Endothelial cell of umbilical vein (primary cell): Measurements from ENCODE around the gene MRTFA. TPM values are rescaled to one million over a fixed set of nuclear protein-coding genes. Genes with fewer than 3 reads are reported as not detected.

Experiments used
- BruUV-seq: library from RNA; stranded (reverse); fragments of 400-500 nt; replicated peaks from 2 replicates; lab custom pipeline; 2021; lab: Mats Ljungman, UMichigan
- CTCF ChIA-PET: fragments of 300-600, 350-600 bp; sonication (Branson Sonifier 250); formaldehyde crosslinking; loops from one replicate; lab custom pipeline; 2021; ENCODE audit warnings: antibody characterized with exemption, inconsistent platforms; lab: Charles Lee
- POLR2A ChIA-PET: fragments of 300-600, 350-600 bp; sonication (Branson Sonifier 250); formaldehyde crosslinking; loops from one replicate; lab custom pipeline; 2021; ENCODE audit warnings: antibody characterized with exemption, inconsistent platforms; lab: Charles Lee
- DNase-seq: peaks from one replicate; pipeline ENCODE4 v3.0.0-alpha.2; 2011; ENCODE audit warnings: low read depth, low spot score
- FAIRE-seq: peaks from 2 replicates; lab custom pipeline; 2011; peaks lifted over from hg19 to GRCh38; lab: Jason Lieb, UNC
- H2AFZ ChIP-seq: 2 replicates; pipeline ENCODE4 v1.6.0; 2012; ENCODE audit warnings: low read depth, low read length, control low read depth, inconsistent platforms
- H3K27ac ChIP-seq: 2 replicates; pipeline ENCODE4 v1.5.1; 2011; ENCODE audit warnings: low read depth, mild to moderate bottlenecking, control low read depth, low read length, moderate library complexity; ENCODE audit not compliant: insufficient read depth
- H3K27me3 ChIP-seq, 2 experiments: 2 replicates each; pipeline versions ENCODE4 v1.6.0 to v1.6.1; 2011; ENCODE audit warnings: low read length in 2 of 2, mixed read lengths in 1 of 2; ENCODE audit not compliant: control insufficient read depth in 2 of 2, insufficient read depth in 2 of 2
- H3K36me3 ChIP-seq, 2 experiments: 2 replicates in 1 of 2; 3 replicates in 1 of 2; pipeline ENCODE4 v1.5.1; 2011; ENCODE audit warnings: low read length in 2 of 2, mild to moderate bottlenecking in 1 of 2, moderate library complexity in 1 of 2; ENCODE audit not compliant: control insufficient read depth in 2 of 2, insufficient read depth in 2 of 2; ENCODE audit errors: extremely low read depth in 1 of 2
- H3K4me1 ChIP-seq: 3 replicates; pipeline ENCODE4 v1.5.1; 2011; ENCODE audit warnings: mild to moderate bottlenecking, low read length; ENCODE audit not compliant: control insufficient read depth, insufficient read depth; ENCODE audit errors: extremely low read depth
- H3K4me2 ChIP-seq: 2 replicates; pipeline ENCODE4 v1.6.1; 2011; ENCODE audit warnings: low read length, control low read depth, mixed read lengths; ENCODE audit not compliant: insufficient read depth
- H3K4me3 ChIP-seq, 3 experiments: fragments of 200-600 bp in 1 of 3; sonication (generic), shearing (Covaris generic) in 1 of 3; replicated peaks in 1 of 3; 2 replicates each; pipeline ENCODE4 v1.5.1; 2011 to 2016; ENCODE audit warnings: control low read depth in 3 of 3, low read length in 3 of 3, mild to moderate bottlenecking in 2 of 3, inconsistent platforms in 1 of 3, low read depth in 1 of 3, moderate library complexity in 1 of 3; ENCODE audit not compliant: insufficient read depth in 1 of 3
- H3K79me2 ChIP-seq: 2 replicates; pipeline ENCODE4 v1.6.0; 2012; ENCODE audit warnings: low read length, inconsistent platforms; ENCODE audit not compliant: control insufficient read depth, insufficient read depth
- H3K9ac ChIP-seq: replicated peaks from 2 replicates; pipeline ENCODE3; 2011; ENCODE audit warnings: low read length, control low read depth; ENCODE audit not compliant: insufficient read depth; ENCODE audit errors: extremely low read depth
- H3K9me1 ChIP-seq: replicated peaks from 3 replicates; pipeline ENCODE4 v1.6.0; 2011; ENCODE audit warnings: mild to moderate bottlenecking, low read length; ENCODE audit not compliant: control insufficient read depth, insufficient read depth; ENCODE audit errors: extremely low read depth
- H3K9me3 ChIP-seq: replicated peaks from 2 replicates; pipeline ENCODE4 v1.5.1; 2012; ENCODE audit warnings: low read length, inconsistent platforms; ENCODE audit not compliant: control insufficient read depth, insufficient read depth
- H4K20me1 ChIP-seq: replicated peaks from 2 replicates; pipeline ENCODE3; 2011; ENCODE audit warnings: mild to moderate bottlenecking, low read length; ENCODE audit not compliant: control insufficient read depth, insufficient read depth; ENCODE audit errors: extremely low read depth
- CTCF ChIP-seq, 2 donors: IDR thresholded peaks; 1 replicate in 1 of 2; 2 replicates in 1 of 2; pipeline ENCODE4 v1.5.1; 2011; ENCODE audit warnings: low read length in 2 of 2, mild to moderate bottlenecking in 2 of 2, moderate library complexity in 2 of 2, control low read depth in 1 of 2, inconsistent platforms in 1 of 2, low read depth in 1 of 2; ENCODE audit not compliant: insufficient read depth in 1 of 2; ENCODE audit errors: extremely low read depth in 1 of 2
- EZH2 ChIP-seq: IDR thresholded peaks from 2 replicates; pipeline ENCODE4 v1.6.1; 2012; ENCODE audit warnings: borderline replicate concordance, low read depth, mild to moderate bottlenecking, moderate library complexity, low read length, inconsistent platforms; ENCODE audit not compliant: severe bottlenecking
- FOS ChIP-seq: IDR thresholded peaks from 2 replicates; pipeline ENCODE4 v1.6.1; 2011; ENCODE audit warnings: mild to moderate bottlenecking, low read length, moderate library complexity, borderline replicate concordance; ENCODE audit not compliant: insufficient read depth
- GATA2 ChIP-seq: IDR thresholded peaks from 2 replicates; pipeline ENCODE4 v1.7.0; 2011; ENCODE audit warnings: low read depth, mild to moderate bottlenecking, moderate library complexity, mixed read lengths, low read length; ENCODE audit not compliant: insufficient read length, insufficient read depth
- JUN ChIP-seq: IDR thresholded peaks from 2 replicates; pipeline ENCODE4 v1.6.1; 2011; ENCODE audit warnings: borderline replicate concordance, low read depth; ENCODE audit not compliant: insufficient read length, insufficient read depth
- MAX ChIP-seq: IDR thresholded peaks from 2 replicates; pipeline ENCODE4 v1.6.1; 2011; ENCODE audit not compliant: insufficient read depth, insufficient read length
- MYC ChIP-seq: IDR thresholded peaks from one replicate; pipeline ENCODE4 v1.6.1; 2011; ENCODE audit warnings: mild to moderate bottlenecking, low read depth, low read length
- POLR2A ChIP-seq: IDR thresholded peaks from 2 replicates; pipeline ENCODE4 v1.6.1; 2012; ENCODE audit warnings: low read depth, mild to moderate bottlenecking, control low read depth, low read length
- POLR2AphosphoS5 ChIP-seq: IDR thresholded peaks from 2 replicates; pipeline ENCODE4 v1.6.1; 2012; ENCODE audit warnings: low read depth, mild to moderate bottlenecking, control low read depth, low read length, moderate library complexity; ENCODE audit not compliant: insufficient read depth
- dilution Hi-C: fragments of 300-500 bp; cut with MboI; formaldehyde crosslinking; loops from one replicate; pipeline ENCODE4 v1.15.0; 2019; ENCODE audit warnings: low sequenced_read_pairs; ENCODE audit not compliant: extremely low pct_ligation_motif_present
- intact Hi-C: fragments of 100-400 bp; cut with micrococcal nuclease; formaldehyde crosslinking; loops from one replicate; pipeline ENCODE4 v1.10.0; 2022
- polyA plus RNA-seq, 4 experiments: library from polyadenylated mRNA; depleted of rRNA in 3 of 4; stranded (reverse) in 3 of 4; unstranded in 1 of 4; fragments of >200 nt; gene quantifications; 2 replicates each; pipeline versions ENCODE4 v1.2.1 to v1.2.3, GENCODE V29; 2011 to 2012; ENCODE audit warnings: missing spikeins in 1 of 4
- total RNA-seq: library from RNA; stranded (reverse); gene quantifications from 2 replicates; pipeline ENCODE4 v1.2.3, GENCODE V29; 2021

Gene MRTFA
- total and polyA plus RNA-seq, 2 donors (not counting 3 experiments of a cell fraction or from before 2014, with no cell fraction given) = 13.6 to 44.1 TPM

DNA sequence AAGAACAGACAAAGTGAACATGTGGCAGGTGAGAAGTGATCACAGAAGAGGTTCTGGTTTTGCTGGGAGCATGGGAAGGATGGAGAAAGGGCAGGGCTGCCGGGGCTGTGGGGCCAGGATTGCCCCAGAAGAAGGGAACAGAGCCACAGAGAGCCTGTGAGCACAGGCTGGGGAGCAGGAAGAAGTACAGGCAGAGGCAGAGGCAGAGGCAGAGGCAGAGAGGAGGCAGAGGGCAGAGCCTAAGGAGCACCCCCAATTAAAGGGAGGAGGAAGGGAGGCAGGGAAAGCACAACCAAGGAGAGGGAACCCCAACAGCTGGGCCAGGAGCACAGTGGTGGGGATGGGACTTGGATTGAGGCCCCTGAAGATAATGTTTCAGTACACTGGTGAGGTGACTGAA lies 214.6 kb downstream of the MRTFA start:
- ChIA-PET CTCF (no interaction called here), POLR2A (no interaction called here)
- no peaks in the 10 kb centered on the region for H3K79me2 ChIP-seq
- dilution Hi-C loops = no loop called here
- TF ChIP-seq MAX (no peak), FOS (no peak), JUN (no peak), CTCF (IDR thresholded peaks at IDR 0.05; ENCODE audit: extremely low read depth in 1 of 2, insufficient read depth in 1 of 2, low read depth in 1 of 2, low read length in 2 of 2) (no peak), GATA2 (no peak), POLR2AphosphoS5 (no peak), EZH2 (no peak), MYC (no peak), POLR2A (no peak)
- DNase-seq (no peak), FAIRE-seq (no peak)
- no peaks in the 10 kb centered on the region for H4K20me1 ChIP-seq
- no peaks in the 10 kb centered on the region for H3K4me1 ChIP-seq
- intact Hi-C loops = no loop called here
- no peak overlapping the region for H3K4me3 ChIP-seq
- no peaks in the 10 kb centered on the region for H3K9me3 ChIP-seq
- no TSS peak for BruUV-seq
- H3K27me3 ChIP-seq = no peaks in the 10 kb centered on the region
- no peak overlapping the region for H3K9ac ChIP-seq
- no peak overlapping the region for H2AFZ ChIP-seq
- H3K27ac ChIP-seq = no peak overlapping the region
- no peaks in the 10 kb centered on the region for H3K9me1 ChIP-seq
- H3K36me3 ChIP-seq = peaks cover 2 to 67% of the 10 kb centered on the region in 2 experiments
- no peak overlapping the region for H3K4me2 ChIP-seq
